K562 (cell line): ENCODE measurements around the gene PRDM12. TPM values are rescaled to one million over a fixed set of nuclear protein-coding genes. Genes with fewer than 3 reads are reported as not detected.

Experiments used
- CTCF ChIP-seq, 3 experiments: IDR thresholded peaks in 2 of 3; conservative IDR thresholded peaks in 1 of 3; 2 replicates each; pipeline ENCODE4 v1.5.1; 2011 to 2012; ENCODE audit warnings: low read length in 3 of 3, mild to moderate bottlenecking in 3 of 3, control low read depth in 2 of 3, improper control_type of control experiment in 1 of 3, inconsistent platforms in 1 of 3, low read depth in 1 of 3, mixed read lengths in 1 of 3, moderate library complexity in 1 of 3; ENCODE audit not compliant: insufficient read depth in 2 of 3
- CTCFL ChIP-seq: IDR thresholded peaks from 2 replicates; pipeline ENCODE4 v1.6.1; 2011; ENCODE audit warnings: borderline replicate concordance, low read depth, mild to moderate bottlenecking, moderate library complexity, low read length; ENCODE audit not compliant: insufficient read depth, poor library complexity, severe bottlenecking
- DACH1 ChIP-seq: fragments of 450-650 bp; IDR thresholded peaks from 2 replicates; pipeline ENCODE4 v1.6.1; 2018; ENCODE audit not compliant: partially characterized antibody
- POLR2A ChIP-seq: fragments of 450-650 bp; conservative IDR thresholded peaks from 2 replicates; pipeline ENCODE4 v1.6.1; 2016
- POLR2H ChIP-seq: IDR thresholded peaks from 2 replicates; pipeline ENCODE4 v1.6.1; 2016; ENCODE audit warnings: missing genetic modification characterization, low read depth, mild to moderate bottlenecking, control low read depth, missing compliant biosample characterization, moderate library complexity
- POLR3G ChIP-seq: IDR thresholded peaks from 2 replicates; pipeline ENCODE4 v1.6.1; 2011; ENCODE audit not compliant: insufficient read length, insufficient replicate concordance; ENCODE audit errors: extremely low read depth
- PRDM10 ChIP-seq: fragments of 450-650 bp; IDR thresholded peaks from 2 replicates; pipeline ENCODE4 v1.6.1; 2018; ENCODE audit not compliant: partially characterized antibody
- RAD21 ChIP-seq, 2 experiments: fragments of 250-450 bp in 1 of 2; fragments of 450-650 bp in 1 of 2; sonication (Bioruptor Pico) in 1 of 2; formaldehyde crosslinking in 1 of 2; IDR thresholded peaks in 1 of 2; conservative IDR thresholded peaks in 1 of 2; 2 replicates each; pipeline versions ENCODE4 v1.4.0 to v1.8.0; 2020 to 2022; ENCODE audit warnings: mild to moderate bottlenecking in 2 of 2, moderate library complexity in 1 of 2
- ZC3H8 ChIP-seq: fragments of 450-650 bp; IDR thresholded peaks from 2 replicates; pipeline ENCODE4 v1.6.1; 2017
- ZFPM2 ChIP-seq: fragments of 250-450 bp; sonication (Bioruptor Pico); IDR thresholded peaks from 2 replicates; pipeline ENCODE4 v1.5.1; 2022; ENCODE audit warnings: mild to moderate bottlenecking
- polyA plus RNA-seq, 8 experiments: library from polyadenylated mRNA; depleted of rRNA in 4 of 8; stranded (reverse) in 5 of 8; unstranded in 3 of 8; fragments of >200 nt; fragmentation: Nextera tagmentation in 2 of 8; fragmentation: Illumina TruSeq in 1 of 8; extraction: Ambion mirVana in 2 of 8; extraction: Trizol in 1 of 8; gene quantifications; 2 replicates each; pipeline versions ENCODE4 v1.2.1 to v1.2.3, GENCODE V29; 2011 to 2014; ENCODE audit warnings: inconsistent platforms in 1 of 8, missing spikeins in 1 of 8
- total RNA-seq, 7 experiments: library from RNA; depleted of rRNA in 6 of 7; stranded (reverse); fragments of >200 nt in 6 of 7; fragmentation: Illumina TruSeq in 2 of 7; extraction: Trizol in 2 of 7; gene quantifications; 2 replicates each; pipeline versions ENCODE4 v1.2.1 to v1.2.3, GENCODE V29; 2011 to 2021; ENCODE audit warnings: low replicate concordance in 1 of 7
- TF ChIP-seq, protein P1 (sequence below): fragments of 450-650 bp; IDR thresholded peaks from 2 replicates; pipeline ENCODE4 v1.7.1; 2018; ENCODE audit warnings: mild to moderate bottlenecking, low read depth; ENCODE audit not compliant: partially characterized antibody

The PRDM12 gene
- total and polyA plus RNA-seq, 9 of the 15 experiments (the other 6 are each of a cell fraction or from before 2014, with no cell fraction given) = 0.04 to 0.22 (median 0.07) TPM; not detected in 3

GRCh38 chr9:130707225-130707976 is 43.0 kb downstream of the PRDM12 start (continued):
- TF ChIP-seq PRDM10 = peak; percentile 7
- TF ChIP-seq DACH1 = peak; percentile 91
- TF ChIP-seq CTCF (IDR thresholded peaks at IDR 0.05 in 2 of 3, conservative IDR thresholded peaks at IDR 0.05 in 1 of 3; ENCODE audit: insufficient read depth in 2 of 3, low read depth in 1 of 3, low read length in 3 of 3) = peak; percentile 54 to 84 (median 75); a peak in 5 of 6 replicates
- TF ChIP-seq POLR3G = no peak
- peak; percentile 73 for TF ChIP-seq CTCFL
- peak; percentile 20; the same call in 1 of the 2 replicates for TF ChIP-seq POLR2H (tag)
- TF ChIP-seq, protein P1, sequence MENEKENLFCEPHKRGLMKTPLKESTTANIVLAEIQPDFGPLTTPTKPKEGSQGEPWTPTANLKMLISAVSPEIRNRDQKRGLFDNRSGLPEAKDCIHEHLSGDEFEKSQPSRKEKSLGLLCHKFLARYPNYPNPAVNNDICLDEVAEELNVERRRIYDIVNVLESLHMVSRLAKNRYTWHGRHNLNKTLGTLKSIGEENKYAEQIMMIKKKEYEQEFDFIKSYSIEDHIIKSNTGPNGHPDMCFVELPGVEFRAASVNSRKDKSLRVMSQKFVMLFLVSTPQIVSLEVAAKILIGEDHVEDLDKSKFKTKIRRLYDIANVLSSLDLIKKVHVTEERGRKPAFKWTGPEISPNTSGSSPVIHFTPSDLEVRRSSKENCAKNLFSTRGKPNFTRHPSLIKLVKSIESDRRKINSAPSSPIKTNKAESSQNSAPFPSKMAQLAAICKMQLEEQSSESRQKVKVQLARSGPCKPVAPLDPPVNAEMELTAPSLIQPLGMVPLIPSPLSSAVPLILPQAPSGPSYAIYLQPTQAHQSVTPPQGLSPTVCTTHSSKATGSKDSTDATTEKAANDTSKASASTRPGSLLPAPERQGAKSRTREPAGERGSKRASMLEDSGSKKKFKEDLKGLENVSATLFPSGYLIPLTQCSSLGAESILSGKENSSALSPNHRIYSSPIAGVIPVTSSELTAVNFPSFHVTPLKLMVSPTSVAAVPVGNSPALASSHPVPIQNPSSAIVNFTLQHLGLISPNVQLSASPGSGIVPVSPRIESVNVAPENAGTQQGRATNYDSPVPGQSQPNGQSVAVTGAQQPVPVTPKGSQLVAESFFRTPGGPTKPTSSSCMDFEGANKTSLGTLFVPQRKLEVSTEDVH = peak; percentile 31
- peak; percentile 60 to 67 for TF ChIP-seq RAD21 (CRISPR knock-in tag; conservative IDR thresholded peaks at IDR 0.05 in 1 of 2, IDR thresholded peaks at IDR 0.05 in 1 of 2)
- no peak for TF ChIP-seq ZFPM2
- no peak for TF ChIP-seq ZC3H8
- peak; percentile 18 for TF ChIP-seq POLR2A
